ENCODE results near the gene CAMK1D. TPM values are rescaled to one million over a fixed set of nuclear protein-coding genes. Genes with fewer than 3 reads are reported as not detected.

The CAMK1D gene
- total RNA-seq, 1 experiment from 2014 or later: 6.0 TPM

DNA sequence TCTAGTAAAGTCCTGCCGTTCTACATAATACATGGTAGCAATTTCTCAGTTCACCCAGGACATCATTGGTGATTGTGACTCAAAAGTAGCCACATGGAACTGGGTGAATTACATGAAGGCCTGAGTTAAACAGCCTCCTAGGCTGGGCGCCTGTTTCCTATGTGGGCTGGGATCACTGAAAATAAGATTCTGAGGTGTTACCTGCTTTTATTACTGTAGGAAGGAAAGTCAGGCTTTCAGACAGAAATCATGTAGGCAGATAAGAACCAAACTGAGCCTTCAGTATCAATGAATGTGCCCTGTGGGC lies 160.4 kb downstream of the CAMK1D start:
- TF ChIP-seq EZH2 (IDR thresholded peaks at IDR 0.05; ENCODE audit: low read depth): no peak
- TF ChIP-seq, protein P1, sequence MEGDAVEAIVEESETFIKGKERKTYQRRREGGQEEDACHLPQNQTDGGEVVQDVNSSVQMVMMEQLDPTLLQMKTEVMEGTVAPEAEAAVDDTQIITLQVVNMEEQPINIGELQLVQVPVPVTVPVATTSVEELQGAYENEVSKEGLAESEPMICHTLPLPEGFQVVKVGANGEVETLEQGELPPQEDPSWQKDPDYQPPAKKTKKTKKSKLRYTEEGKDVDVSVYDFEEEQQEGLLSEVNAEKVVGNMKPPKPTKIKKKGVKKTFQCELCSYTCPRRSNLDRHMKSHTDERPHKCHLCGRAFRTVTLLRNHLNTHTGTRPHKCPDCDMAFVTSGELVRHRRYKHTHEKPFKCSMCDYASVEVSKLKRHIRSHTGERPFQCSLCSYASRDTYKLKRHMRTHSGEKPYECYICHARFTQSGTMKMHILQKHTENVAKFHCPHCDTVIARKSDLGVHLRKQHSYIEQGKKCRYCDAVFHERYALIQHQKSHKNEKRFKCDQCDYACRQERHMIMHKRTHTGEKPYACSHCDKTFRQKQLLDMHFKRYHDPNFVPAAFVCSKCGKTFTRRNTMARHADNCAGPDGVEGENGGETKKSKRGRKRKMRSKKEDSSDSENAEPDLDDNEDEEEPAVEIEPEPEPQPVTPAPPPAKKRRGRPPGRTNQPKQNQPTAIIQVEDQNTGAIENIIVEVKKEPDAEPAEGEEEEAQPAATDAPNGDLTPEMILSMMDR (conservative IDR thresholded peaks at IDR 0.05): no peak
- no peak for DNase-seq
- H3K9me3 ChIP-seq (ENCODE audit: insufficient read depth, low read depth): no peaks in the 10 kb centered on the region
- no peaks in the 10 kb centered on the region for H4K20me1 ChIP-seq (ENCODE audit: insufficient read depth)
- no peak overlapping the region for H3K4me2 ChIP-seq
- BruUV-seq (replicated peaks): no TSS peak
- no peak overlapping the region for H2AFZ ChIP-seq
- no peaks in the 10 kb centered on the region for H3K36me3 ChIP-seq (ENCODE audit: low read depth)
- H3K9me2 ChIP-seq (ENCODE audit: insufficient read depth): no peaks in the 10 kb centered on the region
- POLR2A ChIA-PET (ENCODE audit: unreplicated experiment): no interaction called here
- intact Hi-C loops (cut with micrococcal nuclease; ENCODE audit: unreplicated experiment): loop anchor here (2.0 kb wide), 1 partner anchor 31 kb away; no protein-coding TSS in a partner anchor
- H3F3A ChIP-seq (ENCODE audit: insufficient read depth, low read depth): no peaks in the 10 kb centered on the region
- no peaks in the 10 kb centered on the region for H3K27me3 ChIP-seq (ENCODE audit: insufficient read depth, low read depth)
- no peak overlapping the region for H3K4me3 ChIP-seq
- H3K27ac ChIP-seq: no peak overlapping the region
- H3K4me1 ChIP-seq (replicated peaks; ENCODE audit: insufficient read depth): no peaks in the 10 kb centered on the region
- no peaks in the 10 kb centered on the region for H3K79me2 ChIP-seq (ENCODE audit: low read depth)
- CTCF ChIA-PET: no interaction called here

DNA sequence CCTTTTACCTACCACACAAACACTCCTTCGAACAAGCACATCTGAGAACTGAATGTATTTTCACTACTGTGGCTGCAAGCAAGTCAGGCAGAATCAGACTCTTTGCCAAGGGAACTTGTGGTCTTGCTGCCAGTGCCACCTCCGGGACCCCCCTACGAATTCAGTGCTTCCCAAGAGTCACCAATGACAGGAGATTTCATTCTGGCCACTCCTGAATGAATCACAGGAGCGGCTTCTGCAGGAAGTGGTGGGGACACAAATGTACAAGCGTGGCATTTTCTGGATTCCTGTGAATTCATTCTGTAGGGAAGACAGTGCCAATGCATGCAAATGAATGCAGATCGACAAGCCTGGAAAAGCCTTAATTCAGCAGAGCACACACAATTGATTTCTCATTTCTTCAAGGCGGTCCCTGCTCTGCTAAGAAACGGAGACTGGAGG lies 161.2 kb downstream of the CAMK1D start:
- H4K20me1 ChIP-seq (ENCODE audit: insufficient read depth): no peaks in the 10 kb centered on the region
- no peak for DNase-seq
- ChIA-PET POLR2A (ENCODE audit: unreplicated experiment) (no interaction called here), CTCF (interaction anchor here (0.6 kb wide), 1 partner anchor 239 kb away, joined by 4 read pairs; no protein-coding TSS in a partner anchor)
- H3K36me3 ChIP-seq (ENCODE audit: low read depth): no peaks in the 10 kb centered on the region
- no peaks in the 10 kb centered on the region for H3K79me2 ChIP-seq (ENCODE audit: low read depth)
- no peak overlapping the region for H2AFZ ChIP-seq
- no peak overlapping the region for H3K27ac ChIP-seq
- no peaks in the 10 kb centered on the region for H3K27me3 ChIP-seq (ENCODE audit: insufficient read depth, low read depth)
- no peaks in the 10 kb centered on the region for H3K9me2 ChIP-seq (ENCODE audit: insufficient read depth)
- TF ChIP-seq EZH2 (IDR thresholded peaks at IDR 0.05; ENCODE audit: low read depth): no peak
- TF ChIP-seq, protein P1 (conservative IDR thresholded peaks at IDR 0.05): no peak
- no peaks in the 10 kb centered on the region for H3K9me3 ChIP-seq (ENCODE audit: insufficient read depth, low read depth)
- no peaks in the 10 kb centered on the region for H3F3A ChIP-seq (ENCODE audit: insufficient read depth, low read depth)
- intact Hi-C loops (cut with micrococcal nuclease; ENCODE audit: unreplicated experiment): loop anchor here (2.0 kb wide), 1 partner anchor 32 kb away; no protein-coding TSS in a partner anchor
- H3K4me3 ChIP-seq: no peak overlapping the region
- H3K4me1 ChIP-seq (replicated peaks; ENCODE audit: insufficient read depth): no peaks in the 10 kb centered on the region
- H3K4me2 ChIP-seq: no peak overlapping the region
- no TSS peak for BruUV-seq (replicated peaks)

DNA sequence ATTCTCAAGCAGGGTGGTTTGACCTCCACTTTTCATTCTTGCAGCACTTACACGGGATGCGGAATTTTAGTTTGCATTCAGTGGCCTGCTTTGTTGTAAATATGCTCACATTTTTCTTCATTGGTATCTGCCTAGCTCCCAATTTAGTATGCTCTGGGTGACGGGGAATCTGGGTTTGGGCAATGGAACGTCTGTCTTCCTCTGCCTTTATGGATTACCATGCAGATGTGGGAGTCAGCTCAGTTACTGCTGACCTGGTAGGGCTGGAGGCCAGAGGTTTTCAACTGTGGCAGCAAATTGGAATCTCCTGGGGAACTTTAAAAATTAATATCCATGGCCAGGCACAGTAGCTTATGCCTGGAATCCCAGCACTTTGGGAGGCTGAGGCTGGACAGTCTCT lies 161.6 kb downstream of the CAMK1D start:
- TF ChIP-seq, protein P1 (conservative IDR thresholded peaks at IDR 0.05): no peak
- TF ChIP-seq EZH2 (IDR thresholded peaks at IDR 0.05; ENCODE audit: low read depth): no peak
- no peaks in the 10 kb centered on the region for H3F3A ChIP-seq (ENCODE audit: insufficient read depth, low read depth)
- intact Hi-C loops (cut with micrococcal nuclease; ENCODE audit: unreplicated experiment): loop anchor here (2.0 kb wide), 1 partner anchor 32 kb away; no protein-coding TSS in a partner anchor
- H2AFZ ChIP-seq: no peak overlapping the region
- BruUV-seq (replicated peaks): no TSS peak
- no peaks in the 10 kb centered on the region for H4K20me1 ChIP-seq (ENCODE audit: insufficient read depth)
- H3K4me1 ChIP-seq (replicated peaks; ENCODE audit: insufficient read depth): no peaks in the 10 kb centered on the region
- no peaks in the 10 kb centered on the region for H3K27me3 ChIP-seq (ENCODE audit: insufficient read depth, low read depth)
- H3K4me3 ChIP-seq: no peak overlapping the region
- H3K36me3 ChIP-seq (ENCODE audit: low read depth): no peaks in the 10 kb centered on the region
- no peaks in the 10 kb centered on the region for H3K9me3 ChIP-seq (ENCODE audit: insufficient read depth, low read depth)
- no peaks in the 10 kb centered on the region for H3K79me2 ChIP-seq (ENCODE audit: low read depth)
- CTCF ChIA-PET: interaction anchor here (0.6 kb wide), 1 partner anchor 239 kb away, joined by 4 read pairs; no protein-coding TSS in a partner anchor
- no peak overlapping the region for H3K4me2 ChIP-seq
- no peak for DNase-seq
- POLR2A ChIA-PET (ENCODE audit: unreplicated experiment): no interaction called here
- H3K9me2 ChIP-seq (ENCODE audit: insufficient read depth): no peaks in the 10 kb centered on the region
- H3K27ac ChIP-seq: no peak overlapping the region

All from PC-9 (cell line).